HG03025 (cell line): ENCODE measurements around the gene SLC6A20.
"Not testable (repeated sequence)": the region's sequence is repeated elsewhere in the genome, so short reads cannot be mapped to it uniquely, and the experiment has no call there.

Source experiments
- ATAC-seq: cut with Tn5 transposase; IDR thresholded peaks from one replicate; pipeline ENCODE4 v1.9.1; 2021; ENCODE audit warnings: mild to moderate bottlenecking, moderate library complexity; ENCODE audit not compliant: unreplicated experiment, low FRiP score

SLC6A20 gene

GRCh38 chr3:45761831-45762230, 34.5 kb downstream of the SLC6A20 start:
- no peak for ATAC-seq

- no peak for ATAC-seq
Observed at GRCh38 chr3:45760878-45761711, 35.2 kb downstream of the SLC6A20 start.

- ATAC-seq, result no peak
Observed at GRCh38 chr3:45759851-45760250, 36.5 kb downstream of the SLC6A20 start.

DNA sequence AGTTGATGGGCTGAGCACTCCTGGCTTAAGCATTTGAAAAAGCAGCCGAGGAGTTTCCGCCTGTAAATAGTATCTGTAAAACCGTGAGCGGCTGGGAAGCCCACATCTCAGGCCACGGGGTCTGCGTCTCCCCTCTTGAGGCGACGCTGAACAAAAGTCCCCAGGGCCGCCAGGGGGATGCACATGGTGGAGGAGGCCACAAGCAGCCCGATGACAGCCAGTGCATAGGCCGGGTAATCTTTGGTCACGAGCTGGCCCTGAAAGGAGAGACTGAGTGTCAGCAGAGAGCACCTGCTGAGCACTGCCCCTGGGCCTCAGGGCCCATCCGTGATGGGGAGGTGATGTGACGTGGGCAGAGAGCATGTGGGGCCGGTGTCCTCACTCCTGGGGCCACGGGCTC, 37.5 kb downstream of the SLC6A20 start:
- no peak for ATAC-seq

GRCh38 chr3:45757141-45757540, 39.2 kb downstream of the SLC6A20 start:
- not testable (repeated sequence) for ATAC-seq

DNA sequence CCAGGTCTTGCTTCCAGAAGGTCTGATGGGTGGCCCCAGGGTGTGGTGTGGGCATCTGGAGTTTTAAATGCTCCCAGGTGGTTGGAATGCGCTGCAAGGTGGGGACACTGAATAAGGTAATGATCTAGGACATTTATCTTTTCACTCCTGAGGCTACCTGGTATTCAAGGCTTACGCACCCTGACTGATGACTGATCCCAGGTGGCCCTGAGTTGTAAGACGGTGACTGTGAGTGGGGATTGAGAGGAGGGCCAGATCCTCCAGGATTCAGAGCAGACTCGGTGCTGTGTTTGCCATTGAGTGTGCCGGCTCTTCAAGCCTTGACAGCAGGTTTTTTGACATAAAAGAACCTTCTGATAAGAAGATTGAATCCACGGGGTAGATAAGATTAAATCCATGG, 40.3 kb downstream of the SLC6A20 start:
- ATAC-seq, result no peak

DNA sequence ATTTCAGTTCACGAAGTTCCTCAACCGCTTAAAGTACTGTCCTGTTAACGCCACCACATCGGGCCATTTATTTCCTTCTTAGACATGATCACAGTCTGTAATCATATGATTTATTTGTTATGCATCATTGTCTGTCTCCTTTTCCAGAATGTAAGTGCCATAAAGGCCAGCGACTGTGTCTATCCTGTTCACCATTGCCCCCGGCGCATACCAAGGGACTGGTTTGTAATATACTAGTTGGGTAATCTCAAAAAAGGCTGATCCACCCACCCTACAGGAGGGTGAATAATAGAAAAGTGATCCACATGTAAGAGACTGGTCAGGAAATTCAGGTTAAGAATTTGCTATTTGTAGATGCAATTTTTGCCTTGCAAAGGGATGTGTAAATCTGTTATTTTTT, 41.9 kb downstream of the SLC6A20 start:
- ATAC-seq, result no peak

GRCh38 chr3:45753095-45753494, 43.2 kb downstream of the SLC6A20 start:
- ATAC-seq, result no peak

GRCh38 chr3:45751537-45752242, 44.6 kb downstream of the SLC6A20 start:
- ATAC-seq, result no peak

- ATAC-seq, result no peak
Observed at GRCh38 chr3:45749880-45750279, 46.5 kb downstream of the SLC6A20 start.

DNA sequence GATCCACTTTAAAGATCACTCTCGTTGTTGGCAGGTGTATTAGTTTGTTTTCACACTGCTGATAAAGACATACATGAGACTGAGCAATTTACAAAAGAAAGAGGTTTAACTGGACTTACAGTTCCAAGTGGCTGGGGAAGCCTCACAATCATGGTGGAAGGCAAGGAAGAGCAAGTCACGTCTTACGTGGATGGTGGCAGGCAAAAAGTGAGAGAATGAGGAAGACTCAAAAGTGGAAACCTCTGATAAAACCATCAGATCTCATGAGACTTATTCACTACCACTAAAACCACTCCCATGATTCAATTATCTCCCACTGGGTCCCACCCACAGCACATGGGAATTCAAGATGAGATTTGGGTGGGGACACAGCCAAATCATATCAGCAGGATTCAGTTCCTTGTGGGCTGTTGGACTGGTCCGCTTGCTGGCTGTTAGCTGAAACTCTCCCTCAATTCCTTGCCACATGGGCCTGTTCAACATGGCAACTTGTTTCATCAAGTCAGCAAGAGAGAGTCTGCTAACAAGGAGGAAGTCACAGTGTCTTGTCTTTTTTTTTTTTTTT, 47.2 kb downstream of the SLC6A20 start:
- ATAC-seq, result not testable (repeated sequence)

DNA sequence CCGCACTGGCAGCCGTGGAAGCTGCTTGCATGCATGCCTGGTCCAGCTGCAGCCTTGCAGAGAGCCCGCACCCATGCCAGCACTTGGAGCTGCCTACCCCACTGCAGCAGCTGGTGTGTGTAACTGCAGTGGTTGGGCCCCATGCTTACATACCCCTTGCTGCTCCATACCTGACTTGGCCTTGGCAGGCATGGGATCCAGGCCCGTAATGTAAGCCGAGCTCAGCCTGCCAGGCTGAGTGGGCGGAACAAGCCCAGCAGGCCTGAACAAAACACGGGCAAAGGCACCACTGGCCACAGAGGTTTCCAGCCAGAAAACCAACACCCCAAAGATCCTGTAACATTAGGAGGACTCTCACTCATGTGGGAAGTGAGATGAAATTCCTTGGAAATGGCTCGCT, 48.3 kb downstream of the SLC6A20 start:
- no peak for ATAC-seq

DNA sequence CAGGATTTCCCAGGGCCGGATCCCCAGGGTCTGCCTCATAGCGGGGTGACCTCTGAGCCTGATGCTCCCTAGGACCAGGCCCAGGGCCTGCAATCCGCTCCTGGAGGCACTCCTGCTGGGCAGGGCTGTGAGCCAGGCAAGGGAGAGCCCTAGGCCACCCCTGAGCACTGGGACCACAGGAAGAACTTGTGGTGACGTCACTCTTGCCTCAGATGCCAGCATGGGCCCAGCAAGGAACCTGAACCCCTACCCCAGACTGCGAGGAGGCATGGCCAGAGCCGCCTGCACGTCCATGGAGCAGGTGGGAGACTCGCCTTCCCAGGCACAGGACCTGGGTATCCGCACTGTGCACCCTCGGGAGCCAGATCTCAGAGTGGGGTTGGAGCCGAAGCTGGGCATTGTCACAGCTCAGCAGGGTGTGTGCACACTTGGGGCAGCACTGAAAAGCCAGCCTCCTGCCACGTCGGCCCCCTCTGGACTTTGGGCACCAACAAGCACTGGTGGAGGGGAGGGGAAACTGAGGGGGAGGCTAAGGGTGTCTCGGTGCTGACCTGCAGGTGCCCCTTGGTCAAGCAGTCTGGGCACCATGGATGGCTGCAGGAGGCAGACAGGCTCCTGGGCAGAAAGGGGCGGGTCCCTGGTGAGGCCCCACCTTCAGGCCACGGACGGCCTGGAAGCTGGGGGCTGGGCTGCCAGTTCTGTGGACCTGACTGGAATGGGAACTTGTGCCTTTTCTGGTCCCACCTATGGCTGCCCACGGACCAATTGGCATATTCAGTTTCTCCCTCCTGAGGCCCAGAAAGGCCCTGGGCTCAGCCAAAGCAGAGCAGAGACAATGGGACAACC, 49.3 kb downstream of the SLC6A20 start:
- ATAC-seq, result no peak

GRCh38 chr3:45746165-45746776, 50.1 kb downstream of the SLC6A20 start:
- ATAC-seq, result no peak

DNA sequence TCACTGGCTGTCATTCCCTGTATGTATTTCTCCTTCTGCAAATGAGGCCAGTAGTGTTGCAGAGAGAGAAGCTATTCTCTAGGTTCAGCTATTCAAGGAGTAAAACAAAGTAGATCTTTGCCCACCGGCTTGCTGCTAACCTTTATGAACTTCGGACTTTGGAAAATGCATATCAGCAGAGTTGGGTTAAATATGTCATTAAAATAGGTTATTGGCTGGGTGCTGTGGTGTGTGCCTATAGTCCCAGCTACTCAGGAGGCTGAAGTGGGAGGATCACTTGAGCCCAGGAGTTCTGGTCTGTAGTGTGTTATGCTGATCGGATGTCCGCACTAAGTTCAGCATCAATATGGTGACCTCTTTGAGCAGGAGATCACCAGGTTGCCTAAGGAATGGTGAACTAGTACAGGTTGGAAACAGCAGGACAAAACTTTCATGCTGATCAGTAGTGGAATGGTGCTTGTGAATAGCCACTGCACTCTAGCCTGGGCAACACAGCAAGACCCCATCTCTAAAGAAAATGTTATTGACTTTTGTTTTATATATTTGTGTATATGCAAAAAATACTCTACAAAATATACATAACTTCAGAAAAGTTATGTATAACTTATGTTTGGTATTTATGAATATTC, 53.8 kb downstream of the SLC6A20 start:
- no peak for ATAC-seq

DNA sequence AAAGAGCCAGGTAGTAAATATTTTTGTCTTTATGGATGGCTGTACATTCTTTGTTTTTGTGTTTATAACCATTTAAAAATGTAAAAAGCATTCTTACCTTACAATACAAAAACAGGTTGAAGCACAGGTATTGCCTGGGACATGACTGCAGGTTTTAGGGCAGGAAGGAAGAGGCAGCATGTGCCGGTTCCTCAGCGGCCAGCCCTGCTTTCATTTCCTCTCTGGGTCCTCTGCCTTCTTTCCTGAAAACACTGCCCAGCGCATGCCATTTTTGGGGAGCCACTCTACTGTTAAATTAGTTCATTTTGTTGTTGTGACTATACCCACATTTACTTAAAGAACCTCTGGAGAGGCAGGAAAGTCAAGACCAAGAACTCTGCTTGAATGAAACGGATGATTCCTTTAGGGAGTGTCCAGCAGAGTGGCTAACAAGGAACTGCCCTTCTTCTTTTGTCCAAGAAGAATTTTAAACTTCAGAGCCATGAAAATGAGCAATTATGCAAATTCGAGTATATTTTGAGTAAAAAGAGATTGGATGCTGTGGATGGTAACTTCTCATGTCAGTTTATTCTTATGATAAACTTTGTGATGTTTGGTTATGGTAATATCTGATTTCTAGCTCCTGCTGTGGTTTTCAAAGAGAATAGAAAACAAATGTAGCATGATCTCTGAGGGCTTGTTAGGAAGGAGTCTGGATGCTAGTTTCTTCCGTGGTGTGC, 54.4 kb downstream of the SLC6A20 start:
- ATAC-seq, result no peak

DNA sequence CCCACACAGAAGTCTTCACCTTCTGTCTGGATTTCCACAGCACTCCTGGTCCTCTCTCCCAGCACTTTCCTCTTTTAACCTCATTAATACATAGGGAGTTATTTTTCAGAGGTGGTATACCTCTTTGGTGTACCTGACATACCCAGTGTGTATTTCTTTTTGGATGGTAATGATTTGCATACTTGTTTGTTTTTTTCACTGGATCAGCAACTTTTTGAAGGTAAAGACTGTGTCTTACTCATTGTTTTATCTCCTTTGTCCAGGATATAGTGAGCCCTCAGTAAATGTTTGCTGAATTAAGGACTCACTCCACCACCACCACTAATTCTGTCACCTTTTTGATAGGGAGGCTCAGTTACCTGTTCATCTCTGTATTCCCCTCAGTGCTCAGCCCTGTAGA, 55.1 kb downstream of the SLC6A20 start:
- no peak for ATAC-seq

GRCh38 chr3:45739991-45740390, 56.3 kb downstream of the SLC6A20 start:
- ATAC-seq, result no peak

DNA sequence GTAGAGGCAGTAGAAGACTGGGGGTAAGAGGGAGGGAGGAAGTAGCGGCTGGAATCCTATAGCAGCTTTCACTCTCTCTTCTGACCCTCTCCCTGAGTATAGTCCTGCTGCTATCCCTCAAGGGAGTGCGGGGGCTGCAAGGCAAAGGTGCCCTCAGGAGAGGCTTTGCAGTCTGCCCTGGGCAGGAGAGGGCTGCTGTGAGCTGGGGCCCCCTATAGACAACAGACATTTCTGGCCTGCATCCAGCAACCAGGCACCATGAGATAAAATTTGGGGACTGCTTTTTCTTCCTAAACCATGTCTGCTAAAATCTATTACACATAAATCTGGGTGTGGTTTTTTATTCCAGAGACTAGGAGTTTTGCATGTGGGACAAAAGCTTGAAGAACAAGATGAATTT, 59.1 kb downstream of the SLC6A20 start:
- no peak for ATAC-seq
